H1 (cell line): Measurements from ENCODE around the gene TIFAB. TPM values are rescaled to one million over a fixed set of nuclear protein-coding genes. Genes with fewer than 3 reads are reported as not detected.

Experiments used
- CHD7 ChIP-seq: fragments of 300-600 bp; sonication (generic); IDR thresholded peaks from 2 replicates; pipeline ENCODE4 v1.7.1; 2012; ENCODE audit warnings: low read length, moderate library complexity, mild to moderate bottlenecking, inconsistent platforms; ENCODE audit not compliant: insufficient replicate concordance
- CTCF ChIP-seq, 3 experiments: IDR thresholded peaks; 1 replicate in 2 of 3; 2 replicates in 1 of 3; pipeline versions ENCODE4 v1.5.1 to v1.6.1; 2011; ENCODE audit warnings: low read length in 3 of 3, mild to moderate bottlenecking in 3 of 3, inconsistent platforms in 2 of 3, low read depth in 1 of 3, moderate library complexity in 1 of 3; ENCODE audit not compliant: insufficient read depth in 1 of 3; ENCODE audit errors: control extremely low read depth in 1 of 3
- HDAC6 ChIP-seq: IDR thresholded peaks from one replicate; pipeline ENCODE4 v1.7.1; 2012; ENCODE audit warnings: low read depth, mild to moderate bottlenecking, inconsistent platforms, low read length, moderate library complexity
- RAD21 ChIP-seq, 2 experiments: IDR thresholded peaks in 1 of 2; conservative IDR thresholded peaks in 1 of 2; 2 replicates each; pipeline ENCODE4 v1.6.1; 2011; ENCODE audit warnings: low read depth in 2 of 2, low read length in 2 of 2, improper control_type of control experiment in 1 of 2, inconsistent platforms in 1 of 2, mild to moderate bottlenecking in 1 of 2, moderate library complexity in 1 of 2
- RNF2 ChIP-seq: fragments of 200-900, 300-1000 bp; sonication (generic); IDR thresholded peaks from 2 replicates; pipeline ENCODE4 v1.7.1; 2016; ENCODE audit warnings: borderline replicate concordance, low read depth, mild to moderate bottlenecking, antibody characterized with exemption, low read length; ENCODE audit not compliant: poor library complexity, severe bottlenecking; ENCODE audit errors: missing control alignments
- polyA plus RNA-seq, 7 experiments: library from polyadenylated mRNA; depleted of rRNA in 3 of 7; stranded (reverse) in 5 of 7; unstranded in 2 of 7; fragments of >200 nt in 5 of 7; fragments of 200-250 nt in 2 of 7; gene quantifications; 1 replicate in 5 of 7; 2 replicates in 1 of 7; 4 replicates in 1 of 7; pipeline versions ENCODE4 v1.2.1 to v1.2.3, GENCODE V29; 2011 to 2013; ENCODE audit warnings: missing spikeins in 2 of 7, mixed read lengths in 2 of 7
- total RNA-seq: library from RNA; stranded (reverse); fragmentation: NEBNext Ultra II Directional; extraction: Animal tissue kit (Norgen Biotek cat#: 25700); gene quantifications from 2 replicates; pipeline ENCODE4 v1.2.1, GENCODE V29; 2021

The TIFAB gene
- total and polyA plus RNA-seq, 2 of the 8 experiments (the other 6 are each of a cell fraction or from before 2014, with no cell fraction given): not detected

GRCh38 chr5:135466178-135467050, 14.3 kb upstream of the TIFAB start (continued):
- TF ChIP-seq RAD21 (IDR thresholded peaks at IDR 0.05 in 1 of 2, conservative IDR thresholded peaks at IDR 0.05 in 1 of 2; ENCODE audit: low read depth in 2 of 2, low read length in 2 of 2) (peak; percentile 95 to 97), CHD7 (no peak), CTCF (IDR thresholded peaks at IDR 0.05; ENCODE audit: control extremely low read depth in 1 of 3, insufficient read depth in 1 of 3, low read depth in 1 of 3, low read length in 3 of 3) (peak; percentile 91 to 95 (median 94)), RNF2 (peak; percentile 30), HDAC6 (no peak)
